ENCODE results near the gene CH25H. TPM values are rescaled to one million over a fixed set of nuclear protein-coding genes. Genes with fewer than 3 reads are reported as not detected.
A peak's percentile ranks its signal among the peaks of the same experiment; 100 is the strongest.
"Not testable (repeated sequence)": the region's sequence is repeated elsewhere in the genome, so short reads cannot be mapped to it uniquely, and the experiment has no call there.

CH25H gene
- total RNA-seq, 1 donor: 2.2 TPM

- DNase-seq (ENCODE audit: low read depth): no peak
- no peak overlapping the region for H3K4me3 ChIP-seq (ENCODE audit: low read depth, low read length)
- TF ChIP-seq CTCF (IDR thresholded peaks at IDR 0.05; ENCODE audit: insufficient read depth, low read length): no peak
Observed at GRCh38 chr10:89202033-89202425, 5.1 kb downstream of the CH25H start.

- no peak overlapping the region for H3K4me3 ChIP-seq (ENCODE audit: low read depth, low read length)
- no peak for DNase-seq (ENCODE audit: low read depth)
- no peak for TF ChIP-seq CTCF (IDR thresholded peaks at IDR 0.05; ENCODE audit: insufficient read depth, low read length)
Observed at GRCh38 chr10:89201345-89202032, 5.6 kb downstream of the CH25H start.

- no peak for DNase-seq (ENCODE audit: low read depth)
- no peak overlapping the region for H3K4me3 ChIP-seq (ENCODE audit: low read depth, low read length)
- no peak for TF ChIP-seq CTCF (IDR thresholded peaks at IDR 0.05; ENCODE audit: insufficient read depth, low read length)
Observed at GRCh38 chr10:89197473-89197872, 9.6 kb downstream of the CH25H start.

GRCh38 chr10:89191301-89191700 lies 15.8 kb downstream of the CH25H start:
- H3K4me3 ChIP-seq (ENCODE audit: low read depth, low read length); DNase-seq (ENCODE audit: low read depth): not testable (repeated sequence)

- no peak for DNase-seq (ENCODE audit: low read depth)
- no peak overlapping the region for H3K4me3 ChIP-seq (ENCODE audit: low read depth, low read length)
- TF ChIP-seq CTCF (IDR thresholded peaks at IDR 0.05; ENCODE audit: insufficient read depth, low read length): no peak
Observed at GRCh38 chr10:89189211-89189734, 17.8 kb downstream of the CH25H start.

GRCh38 chr10:89185658-89186057 lies 21.5 kb downstream of the CH25H start:
- peak; percentile 20 for DNase-seq (ENCODE audit: low read depth)
- TF ChIP-seq CTCF (IDR thresholded peaks at IDR 0.05; ENCODE audit: insufficient read depth, low read length): no peak
- H3K4me3 ChIP-seq (ENCODE audit: low read depth, low read length): no peak overlapping the region

- DNase-seq (ENCODE audit: low read depth): no peak
- no peak overlapping the region for H3K4me3 ChIP-seq (ENCODE audit: low read depth, low read length)
- TF ChIP-seq CTCF (IDR thresholded peaks at IDR 0.05; ENCODE audit: insufficient read depth, low read length): no peak
Observed at GRCh38 chr10:89184638-89185037, 22.5 kb downstream of the CH25H start.
